NCI-H2107 treated with DMSO at 0.1 percent for 48 hours (cell line): Measurements from ENCODE around the gene PAN3.

Source experiments
- DNase-seq: peaks from one replicate; lab custom pipeline; 2025; ENCODE audit not compliant: unreplicated experiment; lab: John Stamatoyannopoulos, UW

Gene PAN3

DNA sequence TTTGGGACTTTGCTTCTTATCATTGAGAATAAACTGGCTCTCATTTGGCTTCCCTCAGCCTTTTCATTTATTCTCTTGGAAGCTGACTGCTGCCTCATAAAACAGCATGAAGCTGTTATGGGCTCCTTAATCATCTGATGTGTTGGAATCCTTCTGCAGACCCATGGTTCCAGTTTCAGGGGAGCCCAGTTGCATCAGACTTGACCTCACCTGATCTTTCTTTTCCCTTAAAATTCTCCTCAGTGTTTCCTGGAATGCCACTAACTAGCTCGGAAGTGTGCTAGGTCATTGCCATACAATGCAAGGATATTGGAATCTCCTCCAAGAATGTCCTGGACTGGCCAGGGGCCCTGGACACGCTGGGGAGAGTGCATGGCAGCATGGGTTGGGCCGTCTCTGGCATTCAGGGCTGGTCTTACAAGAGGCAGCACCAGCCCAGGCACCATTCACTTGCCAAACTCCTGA is 197.9 kb downstream of the PAN3 start:
- no peak for DNase-seq

DNA sequence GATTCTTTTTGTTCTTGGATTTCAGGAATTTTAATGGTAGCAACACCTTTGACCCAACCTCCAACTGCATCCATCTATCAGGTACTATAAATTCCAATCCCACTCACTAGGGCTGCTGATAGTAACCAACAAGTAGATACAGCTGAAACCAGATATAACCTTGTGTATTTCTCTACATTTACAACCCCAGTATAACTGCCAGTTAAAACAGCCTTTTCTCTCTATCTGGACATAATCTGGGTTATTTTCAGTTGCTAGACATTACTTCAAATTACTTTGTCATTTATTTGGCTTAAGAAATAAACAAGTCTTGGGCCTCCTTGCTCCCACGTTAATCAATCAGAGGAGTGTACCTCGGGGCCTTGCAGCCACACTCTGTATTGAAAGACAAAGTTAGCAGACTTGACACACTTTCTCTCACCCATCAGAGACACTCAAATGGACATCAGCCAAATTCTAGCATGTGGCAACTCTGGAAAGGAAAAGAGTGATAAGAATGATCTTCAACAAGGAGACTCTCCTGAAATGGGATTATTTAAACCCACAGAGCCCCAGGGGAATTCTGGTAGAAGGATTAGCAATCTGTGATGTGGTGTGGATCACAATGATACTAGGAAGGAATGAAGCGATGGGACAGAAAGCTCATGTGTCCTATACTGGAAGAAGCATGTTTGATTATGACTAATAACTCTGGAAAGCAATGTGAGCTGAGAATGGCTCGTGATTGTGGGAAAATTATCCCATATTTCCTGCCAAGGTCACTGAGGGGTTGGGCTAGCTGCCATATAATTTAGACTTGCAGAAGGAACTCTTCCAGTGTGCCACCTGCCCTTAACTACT is 199.0 kb downstream of the PAN3 start:
- no peak for DNase-seq

DNA sequence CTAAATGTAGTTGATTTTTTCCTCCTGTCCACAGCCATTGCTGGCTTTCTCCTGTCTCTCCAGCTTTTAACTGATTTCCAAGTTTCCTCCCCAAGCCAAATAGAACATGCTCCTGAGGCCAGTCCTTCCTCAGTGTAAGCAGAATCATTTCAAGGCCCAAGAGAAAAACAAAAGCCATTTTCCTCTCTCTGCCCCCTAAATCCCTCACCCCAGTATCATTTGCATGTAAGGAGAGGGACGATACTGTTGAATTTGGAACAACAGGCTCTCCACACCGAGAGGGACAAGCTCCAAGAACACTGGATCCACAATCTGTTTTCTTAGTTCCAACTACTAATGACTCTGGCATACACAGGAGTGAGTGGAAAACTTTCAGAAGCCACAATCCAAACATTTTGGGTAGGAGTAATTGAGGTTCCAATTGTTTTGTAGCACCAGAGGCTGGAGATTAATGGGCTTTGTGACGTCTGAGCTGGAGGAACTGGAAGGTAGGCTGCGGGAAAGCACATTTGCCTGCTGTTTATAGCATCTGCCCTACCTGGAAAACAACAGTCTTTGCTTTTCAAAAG is 199.7 kb downstream of the PAN3 start:
- DNase-seq = no peak

- DNase-seq = no peak
These were observed 200.4 kb downstream of the PAN3 start for GRCh38 chr13:28338742-28339141.

- DNase-seq = no peak
These were observed 201.1 kb downstream of the PAN3 start for GRCh38 chr13:28339419-28339818.

- DNase-seq = no peak
These were observed 202.0 kb downstream of the PAN3 start for GRCh38 chr13:28340272-28340793.

GRCh38 chr13:28342251-28342650 is 203.9 kb downstream of the PAN3 start:
- no peak for DNase-seq

DNA sequence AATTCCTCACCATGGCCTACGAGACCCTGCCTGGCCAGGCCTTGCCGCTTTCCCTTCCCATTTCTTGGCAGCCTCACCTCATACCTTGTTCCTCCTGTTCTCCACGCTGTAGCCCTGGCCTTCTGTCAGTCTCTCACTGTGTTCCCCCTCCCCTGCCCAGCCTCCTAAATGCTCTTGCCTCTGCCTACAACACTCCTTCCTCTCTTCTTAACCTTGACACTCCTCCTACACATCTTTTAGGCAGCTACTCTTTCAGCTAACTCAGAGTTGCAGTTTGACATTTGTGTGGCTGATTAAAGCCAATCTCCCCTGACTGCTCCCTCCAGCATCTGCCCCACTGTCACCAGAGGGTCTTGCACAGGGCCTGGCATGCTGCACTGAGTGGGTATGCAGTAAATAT is 205.8 kb downstream of the PAN3 start:
- no peak for DNase-seq
